Esophagus muscularis mucosa (tissue), 4 donors: Measurements from ENCODE around the gene TIMM50.

Experiments
- EP300 ChIP-seq: sonication (generic); formaldehyde crosslinking; IDR thresholded peaks from one replicate; pipeline ENCODE4 v1.6.1; 2017; ENCODE audit warnings: antibody characterized with exemption
- POLR2A ChIP-seq: fragments of 450-650 bp; IDR thresholded peaks from one replicate; pipeline ENCODE4 v1.6.1; 2017; ENCODE audit warnings: antibody characterized with exemption, moderate library complexity, mild to moderate bottlenecking, low read depth
- TF ChIP-seq, protein P1 (sequence below), 3 experiments: fragments of 200-600 bp in 2 of 3; fragments of 450-650 bp in 1 of 3; sonication (generic) in 2 of 3; IDR thresholded peaks; one replicate each; pipeline ENCODE4 v1.5.1; 2017 to 2019; ENCODE audit warnings: antibody characterized with exemption in 3 of 3, mild to moderate bottlenecking in 2 of 3, moderate library complexity in 1 of 3

DNA sequence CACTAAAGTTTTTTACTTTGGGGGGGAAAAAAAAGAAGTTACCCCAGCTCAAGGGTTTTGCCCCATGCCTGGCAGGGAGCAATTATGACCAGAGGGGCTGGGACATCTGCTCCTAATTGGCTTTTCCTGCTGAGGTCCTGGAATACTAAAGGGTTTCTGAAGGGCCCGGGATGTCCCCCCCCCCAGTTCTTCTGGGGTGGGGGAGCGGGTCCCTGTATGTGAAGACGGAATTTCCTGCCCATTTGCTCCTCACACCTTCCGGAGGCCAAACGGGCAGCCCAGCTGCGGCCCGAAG, 17.0 kb downstream of the TIMM50 start:
- TF ChIP-seq, protein P1, sequence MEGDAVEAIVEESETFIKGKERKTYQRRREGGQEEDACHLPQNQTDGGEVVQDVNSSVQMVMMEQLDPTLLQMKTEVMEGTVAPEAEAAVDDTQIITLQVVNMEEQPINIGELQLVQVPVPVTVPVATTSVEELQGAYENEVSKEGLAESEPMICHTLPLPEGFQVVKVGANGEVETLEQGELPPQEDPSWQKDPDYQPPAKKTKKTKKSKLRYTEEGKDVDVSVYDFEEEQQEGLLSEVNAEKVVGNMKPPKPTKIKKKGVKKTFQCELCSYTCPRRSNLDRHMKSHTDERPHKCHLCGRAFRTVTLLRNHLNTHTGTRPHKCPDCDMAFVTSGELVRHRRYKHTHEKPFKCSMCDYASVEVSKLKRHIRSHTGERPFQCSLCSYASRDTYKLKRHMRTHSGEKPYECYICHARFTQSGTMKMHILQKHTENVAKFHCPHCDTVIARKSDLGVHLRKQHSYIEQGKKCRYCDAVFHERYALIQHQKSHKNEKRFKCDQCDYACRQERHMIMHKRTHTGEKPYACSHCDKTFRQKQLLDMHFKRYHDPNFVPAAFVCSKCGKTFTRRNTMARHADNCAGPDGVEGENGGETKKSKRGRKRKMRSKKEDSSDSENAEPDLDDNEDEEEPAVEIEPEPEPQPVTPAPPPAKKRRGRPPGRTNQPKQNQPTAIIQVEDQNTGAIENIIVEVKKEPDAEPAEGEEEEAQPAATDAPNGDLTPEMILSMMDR (IDR thresholded peaks at IDR 0.05) = no peak
- TF ChIP-seq POLR2A (no peak), EP300 (no peak)
